Measurements from ENCODE around the gene NT5DC2. TPM values are rescaled to one million over a fixed set of nuclear protein-coding genes. Genes with fewer than 3 reads are reported as not detected.

Gene NT5DC2
- polyA plus RNA-seq, 3 donors: 10.8 to 42.7 (median 30.3) TPM

DNA sequence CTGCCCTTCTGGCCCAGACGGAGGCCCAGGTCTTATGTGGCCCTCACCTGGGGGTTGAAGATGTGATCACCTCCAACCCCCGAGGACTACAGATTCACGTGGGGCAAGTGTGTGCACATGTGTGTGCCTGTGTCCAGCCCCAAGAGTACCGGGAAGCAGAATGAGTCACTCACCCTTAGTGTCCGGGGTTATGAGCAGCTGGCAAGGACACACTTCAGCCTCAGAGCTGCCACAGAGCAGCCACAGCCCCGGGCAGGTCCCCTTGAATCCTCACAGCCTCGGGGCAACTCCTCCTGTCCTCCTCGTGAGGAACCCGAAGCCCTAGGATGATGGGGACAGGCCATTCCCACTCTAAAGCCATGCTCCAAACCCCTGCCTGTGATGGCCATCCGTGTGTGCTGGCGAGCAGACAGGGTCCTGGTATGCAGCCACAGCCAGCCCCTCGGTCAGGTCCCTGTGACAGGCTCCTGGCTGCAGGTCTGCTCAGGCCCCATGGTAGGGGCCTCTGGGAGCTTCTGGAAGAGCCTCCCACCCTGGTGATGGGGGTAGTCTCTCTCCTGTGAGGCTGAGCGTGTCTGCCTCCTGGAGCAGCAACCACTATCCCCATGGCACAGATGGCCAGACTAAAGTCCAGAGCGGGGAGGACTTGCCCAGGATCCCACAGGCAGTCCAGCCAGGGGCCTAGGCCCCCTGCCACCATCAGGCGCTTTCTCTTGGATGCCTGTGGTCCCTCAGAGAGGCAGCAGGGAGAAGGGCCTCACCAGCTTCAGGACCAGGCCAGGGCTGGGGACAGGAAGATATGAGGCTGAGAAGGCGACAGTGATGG, 37.7 kb downstream of the NT5DC2 start:
- H3K27ac ChIP-seq (ENCODE audit: low read depth, low read length): no peak overlapping the region
- 48 to 69% (median 56%) methylated on average over 16 of the region's 16 CpGs for WGBS, 3 donors

- WGBS, 3 donors: 26 to 64% (median 33%) methylated on average over 25 of the region's 25 CpGs
- peak within 1 kb of the TSS; percentile 71 for H3K27ac ChIP-seq (ENCODE audit: low read depth, low read length)
Measured at GRCh38 chr3:52494886-52495495, 38.7 kb downstream of the NT5DC2 start, which contains the start of gene STAB1. Gene STAB1 (plus strand): TSS chr3:52495338. CDS start chr3:52495414, 76 bp downstream.

GRCh38 chr3:52494445-52494844, 39.2 kb downstream of the NT5DC2 start:
- H3K27ac ChIP-seq (ENCODE audit: low read depth, low read length): no peak overlapping the region
- WGBS, 3 donors: 69 to 78% (median 76%) methylated on average over 7 of the region's 7 CpGs

DNA sequence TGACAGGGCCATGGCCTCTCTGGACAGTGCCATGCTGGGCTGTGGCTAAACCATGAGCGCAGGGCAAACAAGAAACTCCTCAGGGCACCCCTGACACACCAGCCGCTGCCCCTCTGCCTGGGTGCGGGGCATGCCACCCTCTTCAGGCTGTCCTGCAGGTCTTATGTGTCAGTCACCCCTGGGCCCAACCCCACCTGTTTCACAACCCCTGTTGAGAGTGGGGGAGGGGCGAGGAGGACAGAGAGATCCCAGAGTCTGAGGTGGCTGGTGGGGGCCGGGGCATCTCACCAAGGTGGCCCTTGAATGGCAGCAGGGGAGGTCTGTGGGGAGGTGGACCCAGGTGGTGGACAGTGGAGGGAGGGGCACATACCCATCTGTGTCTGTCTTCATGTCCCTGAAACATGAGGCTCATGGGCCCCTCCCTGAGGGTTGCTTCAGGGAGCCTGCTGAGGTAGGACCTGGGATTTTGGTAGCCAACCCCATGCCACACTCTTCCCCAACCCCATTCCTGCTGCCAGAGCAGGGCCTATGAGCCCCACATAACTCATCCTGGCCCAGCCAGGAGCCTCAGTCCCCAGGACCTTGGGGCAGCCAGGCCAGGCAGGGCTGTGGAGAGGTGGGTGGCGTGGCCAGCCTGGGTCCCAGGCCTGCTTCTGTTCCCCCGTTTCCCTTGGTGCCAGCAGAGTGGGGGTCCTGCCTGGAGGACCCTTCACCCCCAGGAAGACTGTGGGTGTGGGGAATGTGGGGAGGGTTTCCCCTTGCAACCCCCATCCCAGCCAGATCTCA, 40.2 kb downstream of the NT5DC2 start:
- WGBS, 3 donors: 92 to 95% (median 93%) methylated on average over 7 of the region's 7 CpGs
- H3K27ac ChIP-seq (ENCODE audit: low read depth, low read length): no peak overlapping the region

DNA sequence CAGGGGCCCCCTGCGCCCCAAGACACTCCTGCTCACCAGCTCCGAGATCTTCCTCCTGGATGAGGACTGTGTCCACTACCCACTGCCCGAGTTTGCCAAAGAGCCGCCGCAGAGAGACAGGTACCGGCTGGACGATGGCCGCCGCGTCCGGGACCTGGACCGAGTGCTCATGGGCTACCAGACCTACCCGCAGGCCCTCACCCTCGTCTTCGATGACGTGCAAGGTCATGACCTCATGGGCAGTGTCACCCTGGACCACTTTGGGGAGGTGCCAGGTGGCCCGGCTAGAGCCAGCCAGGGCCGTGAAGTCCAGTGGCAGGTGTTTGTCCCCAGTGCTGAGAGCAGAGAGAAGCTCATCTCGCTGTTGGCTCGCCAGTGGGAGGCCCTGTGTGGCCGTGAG, 41.6 kb downstream of the NT5DC2 start:
- no peak overlapping the region for H3K27ac ChIP-seq (ENCODE audit: low read depth, low read length)

DNA sequence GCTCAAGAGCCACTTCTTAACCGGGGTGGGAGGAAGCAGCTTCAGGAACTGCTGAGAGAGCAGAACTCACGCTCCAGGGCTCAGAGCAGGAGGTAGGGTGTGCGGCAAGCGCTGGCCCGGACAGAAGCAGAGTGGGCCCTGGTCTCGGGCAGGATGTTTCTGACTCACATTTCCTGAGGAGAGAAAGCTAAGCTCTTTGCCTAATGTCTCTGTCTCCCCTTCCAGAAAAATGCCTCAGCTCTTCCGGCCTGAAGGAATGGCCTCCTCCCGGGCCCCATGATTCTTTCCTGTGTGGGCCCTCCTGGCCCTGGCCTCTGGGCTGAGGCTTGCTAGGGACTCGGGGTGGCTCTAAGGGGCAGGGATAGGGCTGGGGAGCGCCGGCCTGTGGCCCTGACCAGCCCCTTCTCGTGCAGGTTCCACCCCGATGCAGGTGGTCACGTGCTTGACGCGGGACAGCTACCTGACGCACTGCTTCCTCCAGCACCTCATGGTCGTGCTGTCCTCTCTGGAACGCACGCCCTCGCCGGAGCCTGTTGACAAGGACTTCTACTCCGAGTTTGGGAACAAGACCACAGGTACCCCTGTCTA, 42.6 kb downstream of the NT5DC2 start:
- no peak overlapping the region for H3K27ac ChIP-seq (ENCODE audit: low read depth, low read length)
- 55 to 85% (median 60%) methylated on average over 23 of the region's 23 CpGs for WGBS, 3 donors

More for the DNA sequence above, 41.6 kb downstream of the NT5DC2 start:
- 92 to 95% (median 94%) methylated on average over 21 of the region's 21 CpGs for WGBS, 3 donors

- 65 to 89% (median 69%) methylated on average over 21 to 22 of the region's 22 CpGs for WGBS, 3 donors
- H3K27ac ChIP-seq (ENCODE audit: low read depth, low read length): no peak overlapping the region
Measured at GRCh38 chr3:52490035-52490938, 43.4 kb downstream of the NT5DC2 start.

DNA sequence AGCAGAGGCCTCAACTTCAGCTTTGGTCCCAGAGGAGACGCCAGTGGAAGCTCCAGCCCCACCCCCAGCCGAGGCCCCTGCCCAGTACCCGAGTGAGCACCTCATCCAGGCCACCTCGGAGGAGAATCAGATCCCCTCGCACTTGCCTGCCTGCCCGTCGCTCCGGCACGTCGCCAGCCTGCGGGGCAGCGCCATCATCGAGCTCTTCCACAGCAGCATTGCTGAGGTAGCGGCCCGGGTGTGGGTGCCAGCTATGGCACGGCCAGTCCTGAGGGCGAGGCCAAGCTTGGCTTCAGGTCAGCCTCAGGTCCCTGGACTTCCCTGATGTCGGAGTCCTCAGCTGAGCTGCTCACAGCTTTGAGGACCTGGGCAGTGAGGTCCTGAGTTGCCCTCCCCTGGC, 44.2 kb downstream of the NT5DC2 start:
- no peak overlapping the region for H3K27ac ChIP-seq (ENCODE audit: low read depth, low read length)
- 93 to 97% (median 93%) methylated on average over 18 of the region's 18 CpGs for WGBS, 3 donors

GRCh38 chr3:52488746-52489145, 44.9 kb downstream of the NT5DC2 start:
- H3K27ac ChIP-seq (ENCODE audit: low read depth, low read length): no peak overlapping the region
- WGBS, 3 donors: 89 to 96% (median 94%) methylated on average over 3 of the region's 3 CpGs

GRCh38 chr3:52487788-52488691, 45.6 kb downstream of the NT5DC2 start:
- WGBS, 3 donors: 96% methylated on average over 59 of the region's 59 CpGs
- no peak overlapping the region for H3K27ac ChIP-seq (ENCODE audit: low read depth, low read length)

DNA sequence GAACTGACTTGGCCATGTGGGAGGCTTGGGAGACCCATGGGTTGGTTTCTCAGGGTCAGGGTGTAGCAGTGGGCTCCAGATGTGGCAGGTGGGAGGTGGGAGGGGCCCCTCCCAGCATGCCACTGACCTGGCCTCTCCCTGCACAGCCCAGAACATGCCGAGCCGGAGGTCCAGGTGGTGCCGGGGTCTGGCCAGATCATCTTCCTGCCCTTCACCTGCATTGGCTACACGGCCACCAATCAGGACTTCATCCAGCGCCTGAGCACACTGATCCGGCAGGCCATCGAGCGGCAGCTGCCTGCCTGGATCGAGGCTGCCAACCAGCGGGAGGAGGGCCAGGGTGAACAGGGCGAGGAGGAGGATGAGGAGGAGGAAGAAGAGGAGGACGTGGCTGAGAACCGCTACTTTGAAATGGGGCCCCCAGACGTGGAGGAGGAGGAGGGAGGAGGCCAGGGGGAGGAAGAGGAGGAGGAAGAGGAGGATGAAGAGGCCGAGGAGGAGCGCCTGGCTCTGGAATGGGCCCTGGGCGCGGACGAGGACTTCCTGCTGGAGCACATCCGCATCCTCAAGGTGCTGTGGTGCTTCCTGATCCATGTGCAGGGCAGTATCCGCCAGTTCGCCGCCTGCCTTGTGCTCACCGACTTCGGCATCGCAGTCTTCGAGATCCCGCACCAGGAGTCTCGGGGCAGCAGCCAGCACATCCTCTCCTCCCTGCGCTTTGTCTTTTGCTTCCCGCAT, 46.4 kb downstream of the NT5DC2 start:
- 88 to 92% (median 92%) methylated on average over 27 to 31 of the region's 31 CpGs for WGBS, 3 donors

GRCh38 chr3:52484680-52485461, 48.8 kb downstream of the NT5DC2 start:
- no peak overlapping the region for H3K27ac ChIP-seq (ENCODE audit: low read depth, low read length)
- WGBS, 3 donors: 76 to 87% (median 80%) methylated on average over 10 of the region's 10 CpGs

More for the DNA sequence above, 46.4 kb downstream of the NT5DC2 start:
- no peak overlapping the region for H3K27ac ChIP-seq (ENCODE audit: low read depth, low read length)

DNA sequence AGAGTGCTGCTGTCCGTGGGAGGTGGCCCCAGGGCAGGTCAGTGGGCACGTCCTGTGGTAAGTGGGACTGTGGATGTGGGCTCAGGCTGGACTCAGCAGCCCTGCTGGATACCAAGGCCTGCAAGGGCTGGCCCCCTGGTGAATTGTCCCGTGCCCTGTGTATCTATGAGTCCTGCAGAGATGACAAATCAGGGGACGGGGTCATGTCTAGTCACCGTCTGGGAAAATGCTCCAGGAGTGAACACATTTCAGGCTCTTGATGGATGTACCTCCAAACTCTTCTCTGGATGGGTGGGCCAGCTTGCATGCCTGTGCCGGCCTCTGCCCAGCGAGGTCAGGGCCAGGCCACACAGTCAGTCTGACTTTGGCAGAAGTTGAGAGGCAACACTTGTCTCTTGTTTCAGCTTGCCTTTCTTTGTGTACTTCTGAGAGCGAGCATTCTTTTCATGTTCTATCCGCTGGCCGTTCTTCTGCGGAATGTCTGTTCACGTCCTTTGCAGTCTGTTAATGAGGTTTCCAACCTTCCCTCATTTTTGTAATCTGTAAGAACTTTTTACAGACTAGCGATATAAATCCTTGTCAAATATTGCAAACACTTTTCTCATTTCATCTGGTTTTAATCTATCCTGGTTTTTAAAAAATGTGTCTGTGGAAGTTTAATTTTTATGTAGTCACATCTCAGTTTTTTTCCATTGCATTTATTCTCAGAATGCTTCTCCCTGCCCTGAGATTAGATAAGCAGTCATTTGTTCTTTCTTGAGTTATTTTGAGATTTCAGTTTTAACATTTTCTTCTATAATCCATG, 49.9 kb downstream of the NT5DC2 start:
- 82 to 83% (median 83%) methylated on average over 13 of the region's 13 CpGs for WGBS, 3 donors
- H3K27ac ChIP-seq (ENCODE audit: low read depth, low read length): no peak overlapping the region

GRCh38 chr3:52483081-52483480, 50.6 kb downstream of the NT5DC2 start:
- WGBS, 3 donors: 87 to 89% (median 89%) methylated on average over 14 of the region's 14 CpGs
- H3K27ac ChIP-seq (ENCODE audit: low read depth, low read length): no peak overlapping the region
